OCI-LY1 (cell line): ENCODE results near the gene LIMK2.

Experiments used
- EZH2 ChIP-seq: fragments of 200-600 bp; sonication (generic), shearing (Covaris generic); IDR thresholded peaks from 2 replicates; pipeline ENCODE4 v1.8.0; 2017; ENCODE audit warnings: borderline replicate concordance, mixed run types, mild to moderate bottlenecking, antibody characterized with exemption, low read length, moderate library complexity, mixed read lengths
- TF ChIP-seq, protein P1 (sequence below): fragments of 200-600 bp; sonication (generic), shearing (Covaris generic); IDR thresholded peaks from 2 replicates; pipeline ENCODE4 v1.5.1; 2017; ENCODE audit warnings: mild to moderate bottlenecking, antibody characterized with exemption, low read length, moderate library complexity, mixed read lengths

DNA sequence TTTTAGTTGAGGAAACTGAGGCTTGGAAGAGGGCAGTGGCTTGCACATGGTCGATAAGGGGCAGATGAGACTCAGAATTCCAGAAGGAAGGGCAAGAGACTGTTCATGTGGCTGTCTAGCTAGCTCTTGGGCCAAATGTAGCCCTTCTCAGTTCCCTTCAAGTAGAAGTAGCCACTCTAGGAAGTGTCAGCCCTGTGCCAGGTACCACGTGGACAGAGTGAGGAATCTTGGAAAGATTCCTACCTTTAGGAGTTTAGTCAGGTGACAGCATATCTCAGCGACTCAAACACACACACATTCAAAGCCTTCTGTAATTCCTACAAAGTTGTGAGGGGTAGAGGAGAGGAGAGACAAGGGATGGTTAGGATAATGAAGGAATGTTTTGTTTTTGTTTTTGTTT lies 61.9 kb downstream of the LIMK2 start:
- TF ChIP-seq, protein P1, sequence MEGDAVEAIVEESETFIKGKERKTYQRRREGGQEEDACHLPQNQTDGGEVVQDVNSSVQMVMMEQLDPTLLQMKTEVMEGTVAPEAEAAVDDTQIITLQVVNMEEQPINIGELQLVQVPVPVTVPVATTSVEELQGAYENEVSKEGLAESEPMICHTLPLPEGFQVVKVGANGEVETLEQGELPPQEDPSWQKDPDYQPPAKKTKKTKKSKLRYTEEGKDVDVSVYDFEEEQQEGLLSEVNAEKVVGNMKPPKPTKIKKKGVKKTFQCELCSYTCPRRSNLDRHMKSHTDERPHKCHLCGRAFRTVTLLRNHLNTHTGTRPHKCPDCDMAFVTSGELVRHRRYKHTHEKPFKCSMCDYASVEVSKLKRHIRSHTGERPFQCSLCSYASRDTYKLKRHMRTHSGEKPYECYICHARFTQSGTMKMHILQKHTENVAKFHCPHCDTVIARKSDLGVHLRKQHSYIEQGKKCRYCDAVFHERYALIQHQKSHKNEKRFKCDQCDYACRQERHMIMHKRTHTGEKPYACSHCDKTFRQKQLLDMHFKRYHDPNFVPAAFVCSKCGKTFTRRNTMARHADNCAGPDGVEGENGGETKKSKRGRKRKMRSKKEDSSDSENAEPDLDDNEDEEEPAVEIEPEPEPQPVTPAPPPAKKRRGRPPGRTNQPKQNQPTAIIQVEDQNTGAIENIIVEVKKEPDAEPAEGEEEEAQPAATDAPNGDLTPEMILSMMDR = no peak
- TF ChIP-seq EZH2 = no peak
